ENCODE data around the gene TMEM273.

DNA sequence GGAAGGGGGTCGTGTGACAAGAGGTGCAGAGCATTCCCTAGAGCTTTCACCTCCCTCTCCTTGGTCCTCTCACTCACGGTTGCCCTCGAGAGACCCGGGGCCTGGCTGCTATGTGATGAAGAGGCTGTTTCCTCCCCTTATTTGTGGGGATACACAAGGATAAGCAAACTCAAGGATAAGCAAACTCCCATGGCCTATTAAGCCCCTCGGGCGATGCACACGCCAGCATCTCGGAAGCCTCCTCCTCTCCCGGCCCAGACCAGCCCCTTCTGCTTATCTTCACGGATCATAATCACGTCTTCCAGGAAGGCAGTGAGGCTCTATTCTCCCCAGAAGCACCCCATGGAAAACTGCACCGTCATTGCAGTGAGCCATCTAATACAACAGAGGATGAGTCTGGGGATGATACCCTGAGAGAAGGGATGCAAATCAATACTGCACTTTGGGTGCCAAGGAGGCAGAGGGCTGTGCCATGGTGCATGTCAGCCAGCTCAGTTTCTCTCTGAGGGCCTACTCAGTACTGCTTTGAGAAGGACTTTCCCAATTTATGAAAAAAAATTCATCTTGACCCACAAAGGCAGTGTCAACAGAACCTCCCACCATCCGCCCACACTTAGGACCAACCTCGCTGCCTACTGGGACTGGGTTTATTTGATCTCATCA, 22.2 kb downstream of the TMEM273 start:
- TF ChIP-seq CTCF (IDR thresholded peaks at IDR 0.05 in 2 of 3, conservative IDR thresholded peaks at IDR 0.05 in 1 of 3; ENCODE audit: borderline replicate concordance in 1 of 3, insufficient read depth in 1 of 3, low read depth in 2 of 3, low read length in 2 of 3), result no peak
- TF ChIP-seq EZH2 (IDR thresholded peaks at IDR 0.05), result no peak
- no peak for TF ChIP-seq POLR2A (IDR thresholded peaks at IDR 0.05; ENCODE audit: borderline replicate concordance, extremely low read depth, insufficient read depth, insufficient read length)
- no peak for TF ChIP-seq ZNF274 (IDR thresholded peaks at IDR 0.05; ENCODE audit: low read depth, low read length)
- no peak for TF ChIP-seq CBX3 (IDR thresholded peaks at IDR 0.05; ENCODE audit: low read depth)
- no peak for TF ChIP-seq EZH2phosphoT487 (IDR thresholded peaks at IDR 0.05; ENCODE audit: borderline replicate concordance)
- no peak for TF ChIP-seq SP1 (IDR thresholded peaks at IDR 0.05; ENCODE audit: low read depth)
- TF ChIP-seq SIN3A (IDR thresholded peaks at IDR 0.05; ENCODE audit: low read depth), result no peak
- TF ChIP-seq JUND (IDR thresholded peaks at IDR 0.05), result no peak
- TF ChIP-seq POLR2AphosphoS5 (IDR thresholded peaks at IDR 0.05; ENCODE audit: low read depth, low read length), result no peak
- TF ChIP-seq, protein P1, sequence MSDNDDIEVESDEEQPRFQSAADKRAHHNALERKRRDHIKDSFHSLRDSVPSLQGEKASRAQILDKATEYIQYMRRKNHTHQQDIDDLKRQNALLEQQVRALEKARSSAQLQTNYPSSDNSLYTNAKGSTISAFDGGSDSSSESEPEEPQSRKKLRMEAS (IDR thresholded peaks at IDR 0.05), result no peak
- TF ChIP-seq REST (IDR thresholded peaks at IDR 0.05; ENCODE audit: low read depth), result no peak
- TF ChIP-seq YY1 (IDR thresholded peaks at IDR 0.05; ENCODE audit: extremely low read depth, insufficient replicate concordance, low read depth, low read length), result no peak
